GM21619 (cell line): Measurements from ENCODE around the gene MORC3.
"Not testable (repeated sequence)": the region's sequence is repeated elsewhere in the genome, so short reads cannot be mapped to it uniquely, and the experiment has no call there.

Experiments used
- ATAC-seq: cut with Tn5 transposase; IDR thresholded peaks from one replicate; pipeline ENCODE4 v1.9.1; 2021; ENCODE audit not compliant: unreplicated experiment

The MORC3 gene

GRCh38 chr21:36385233-36386030 lies 65.4 kb downstream of the MORC3 start, which contains the start of gene CHAF1B:
Gene CHAF1B (plus strand): TSS chr21:36385392. CDS start chr21:36386137, 745 bp downstream.
- ATAC-seq = peak; percentile 75

- no peak for ATAC-seq
Measured at GRCh38 chr21:36386031-36386642, 66.1 kb downstream of the MORC3 start.

- ATAC-seq = no peak
Measured at GRCh38 chr21:36388096-36388495, 68.1 kb downstream of the MORC3 start.

- no peak for ATAC-seq
Measured at GRCh38 chr21:36388835-36389234, 68.8 kb downstream of the MORC3 start.

- ATAC-seq = not testable (repeated sequence)
Measured at GRCh38 chr21:36391649-36392048, 71.7 kb downstream of the MORC3 start.

GRCh38 chr21:36395353-36396111 lies 75.5 kb downstream of the MORC3 start:
- no peak for ATAC-seq

- no peak for ATAC-seq
Measured at GRCh38 chr21:36396325-36396724, 76.3 kb downstream of the MORC3 start.

GRCh38 chr21:36396971-36397370 lies 77.0 kb downstream of the MORC3 start:
- ATAC-seq = no peak

GRCh38 chr21:36397606-36398005 lies 77.6 kb downstream of the MORC3 start:
- no peak for ATAC-seq

GRCh38 chr21:36399736-36400135 lies 79.7 kb downstream of the MORC3 start:
- not testable (repeated sequence) for ATAC-seq

GRCh38 chr21:36400719-36401118 lies 80.7 kb downstream of the MORC3 start:
- ATAC-seq = no peak

- no peak for ATAC-seq
Measured at GRCh38 chr21:36402339-36402738, 82.3 kb downstream of the MORC3 start.

GRCh38 chr21:36403713-36404112 lies 83.7 kb downstream of the MORC3 start:
- ATAC-seq = no peak

GRCh38 chr21:36408568-36408967 lies 88.6 kb downstream of the MORC3 start:
- ATAC-seq = no peak

- ATAC-seq = no peak
Measured at GRCh38 chr21:36411301-36411700, 91.3 kb downstream of the MORC3 start.

GRCh38 chr21:36412916-36413315 lies 92.9 kb downstream of the MORC3 start:
- no peak for ATAC-seq

- no peak for ATAC-seq
Measured at GRCh38 chr21:36415375-36415774, 95.4 kb downstream of the MORC3 start.

GRCh38 chr21:36419241-36419640 lies 99.2 kb downstream of the MORC3 start:
- ATAC-seq = no peak

GRCh38 chr21:36419996-36420395 lies 100.0 kb downstream of the MORC3 start:
- ATAC-seq = no peak

GRCh38 chr21:36420571-36421339 lies 100.8 kb downstream of the MORC3 start:
- ATAC-seq = no peak
